Spleen (tissue), 11 donors: ENCODE data around the gene CNTNAP2. TPM values are rescaled to one million over a fixed set of nuclear protein-coding genes. Genes with fewer than 3 reads are reported as not detected.

ENCODE experiments used
- DNase-seq: peaks from one replicate; pipeline ENCODE4 v3.0.0-alpha.2; 2020
- H3K27ac ChIP-seq, 8 donors: fragments of 200-600 bp; sonication (generic) in 7 of 8; 1 replicate in 4 of 8; 2 replicates in 4 of 8; pipeline versions ENCODE4 v1.5.0 to v1.8.0; 2016 to 2021; ENCODE audit warnings: inconsistent platforms in 4 of 8, mild to moderate bottlenecking in 4 of 8, moderate library complexity in 1 of 8
- H3K27me3 ChIP-seq, 7 donors: fragments of 200-600 bp; sonication (generic) in 6 of 7; replicated peaks in 1 of 7; 1 replicate in 4 of 7; 2 replicates in 3 of 7; pipeline versions ENCODE4 v1.5.0 to v1.8.0; 2016 to 2021; ENCODE audit warnings: inconsistent platforms in 3 of 7, mild to moderate bottlenecking in 1 of 7
- H3K36me3 ChIP-seq, 6 donors: fragments of 200-600 bp; sonication (generic) in 5 of 6; 1 replicate in 4 of 6; 2 replicates in 2 of 6; pipeline versions ENCODE4 v1.5.0 to v1.8.0; 2016 to 2021; ENCODE audit warnings: inconsistent platforms in 2 of 6
- H3K4me1 ChIP-seq, 6 donors: fragments of 200-600 bp; sonication (generic) in 5 of 6; 1 replicate in 3 of 6; 2 replicates in 3 of 6; pipeline versions ENCODE4 v1.5.0 to v1.8.0; 2016 to 2021; ENCODE audit warnings: inconsistent platforms in 3 of 6
- H3K4me3 ChIP-seq, 8 donors: fragments of 200-600 bp; sonication (generic) in 7 of 8; 1 replicate in 4 of 8; 2 replicates in 4 of 8; pipeline versions ENCODE4 v1.5.0 to v1.8.0; 2016 to 2021; ENCODE audit warnings: inconsistent platforms in 4 of 8, mild to moderate bottlenecking in 4 of 8, moderate library complexity in 2 of 8
- H3K9me3 ChIP-seq, 8 donors: fragments of 200-600 bp; sonication (generic) in 7 of 8; 1 replicate in 4 of 8; 2 replicates in 4 of 8; pipeline versions ENCODE4 v1.5.0 to v1.8.0; 2016 to 2021; ENCODE audit warnings: inconsistent platforms in 4 of 8
- CTCF ChIP-seq, 11 experiments: fragments of 200-600 bp in 7 of 11; fragments of 450-650 bp in 4 of 11; sonication (generic) in 4 of 11; IDR thresholded peaks in 8 of 11; conservative IDR thresholded peaks in 3 of 11; 1 replicate in 7 of 11; 2 replicates in 4 of 11; pipeline versions ENCODE4 v1.4.0 to v1.8.0; 2016 to 2021; ENCODE audit warnings: antibody characterized with exemption in 11 of 11, inconsistent platforms in 4 of 11, mild to moderate bottlenecking in 1 of 11
- POLR2A ChIP-seq, 3 donors: fragments of 450-650 bp; IDR thresholded peaks; one replicate each; pipeline ENCODE4 v1.5.1; 2017; ENCODE audit warnings: antibody characterized with exemption in 3 of 3, mild to moderate bottlenecking in 1 of 3
- POLR2AphosphoS5 ChIP-seq, 3 donors: sonication (generic); formaldehyde crosslinking; IDR thresholded peaks; one replicate each; pipeline ENCODE4 v1.5.1; 2017; ENCODE audit warnings: antibody characterized with exemption in 3 of 3
- WGBS, 5 donors: extraction: QIAGEN DNeasy Blood & Tissue Kit in 3 of 5; methylation state at CpG; one replicate each; pipeline versions ENCODE4 v1.1.5 to v1.1.7; 2013 to 2018; 5-methylcytosine and 5-hydroxymethylcytosine counted together
- intact Hi-C: fragments of 100-400 bp; cut with DNase I; formaldehyde crosslinking; loops from one replicate; pipeline ENCODE4 v1.15.0; 2023; ENCODE audit warnings: low total_unique reads
- polyA plus RNA-seq, 3 donors: library from polyadenylated mRNA; stranded (reverse); fragments of 200-250 nt; gene quantifications; one replicate each; pipeline ENCODE4 v1.2.1, GENCODE V29; 2013
- total RNA-seq, 7 donors: library from RNA; depleted of rRNA in 3 of 7; stranded (reverse); fragments of >200 nt in 3 of 7; fragmentation: NEBNext Ultra II Directional in 4 of 7; extraction: Animal tissue kit (Norgen Biotek cat#: 25700) in 4 of 7; gene quantifications; one replicate each; pipeline versions ENCODE4 v1.1.0 to v1.2.1, GENCODE V29; 2016 to 2021
- donor health status: healthy with polysubstance abuse.
- donor health status: DM: no; HTN: no; CAD: no; lungs with moderate emphysema.
- donor health status: DM: no; HTN: no; CAD: no.
- donor health status: Bipolar disorder and iron deficiency.
- donor health status: healthy.
- donor health status: DM: no; HTN: no; CAD: no.
- donor health status: DM: yes; HTN: yes; CAD: no.

The CNTNAP2 gene
- total and polyA plus RNA-seq, 10 donors: 0.13 to 2.0 (median 0.82) TPM

GRCh38 chr7:147859486-147859885 lies 1742.9 kb downstream of the CNTNAP2 start:
- no peak overlapping the region for H3K27ac ChIP-seq
- TF ChIP-seq POLR2AphosphoS5 (IDR thresholded peaks at IDR 0.05): no peak
- no peak for TF ChIP-seq CTCF (IDR thresholded peaks at IDR 0.05 in 8 of 11, conservative IDR thresholded peaks at IDR 0.05 in 3 of 11)
- no peak for TF ChIP-seq POLR2A (IDR thresholded peaks at IDR 0.05)
- DNase-seq: no peak
- intact Hi-C loops: no loop called here
- H3K27me3 ChIP-seq: no peaks in the 10 kb centered on the region
- no peak overlapping the region for H3K4me3 ChIP-seq
- H3K4me1 ChIP-seq: no peaks in the 10 kb centered on the region
- H3K9me3 ChIP-seq: peaks cover 0 to 14% (median 3%) of the 10 kb centered on the region in 8 donors
- H3K36me3 ChIP-seq: no peaks in the 10 kb centered on the region

GRCh38 chr7:147861058-147861716 lies 1744.6 kb downstream of the CNTNAP2 start:
- WGBS, 5 donors: 83 to 95% (median 91%) methylated on average over 1 of the region's 1 CpG
- TF ChIP-seq POLR2AphosphoS5 (IDR thresholded peaks at IDR 0.05) (no peak), CTCF (IDR thresholded peaks at IDR 0.05 in 8 of 11, conservative IDR thresholded peaks at IDR 0.05 in 3 of 11) (no peak), POLR2A (IDR thresholded peaks at IDR 0.05) (no peak)
- Histone ChIP-seq H3K9me3 (peaks cover 0 to 14% (median 3%) of the 10 kb centered on the region in 8 donors), H3K4me1 (no peaks in the 10 kb centered on the region), H3K27ac (no peak overlapping the region), H3K4me3 (no peak overlapping the region), H3K27me3 (no peaks in the 10 kb centered on the region), H3K36me3 (no peaks in the 10 kb centered on the region)
- DNase-seq: no peak
- intact Hi-C loops: no loop called here

GRCh38 chr7:147861945-147862344 lies 1745.3 kb downstream of the CNTNAP2 start:
- Histone ChIP-seq H3K4me1 (no peaks in the 10 kb centered on the region), H3K27ac (no peak overlapping the region), H3K4me3 (no peak overlapping the region), H3K27me3 (no peaks in the 10 kb centered on the region), H3K9me3 (peaks cover 0 to 14% (median 3%) of the 10 kb centered on the region in 8 donors), H3K36me3 (no peaks in the 10 kb centered on the region)
- intact Hi-C loops: no loop called here
- 72 to 80% (median 78%) methylated on average over 6 of the region's 6 CpGs for WGBS, 5 donors
- no peak for DNase-seq
- TF ChIP-seq POLR2A (IDR thresholded peaks at IDR 0.05) (no peak), POLR2AphosphoS5 (IDR thresholded peaks at IDR 0.05) (no peak), CTCF (IDR thresholded peaks at IDR 0.05 in 8 of 11, conservative IDR thresholded peaks at IDR 0.05 in 3 of 11) (no peak)

GRCh38 chr7:147869456-147869855 lies 1752.9 kb downstream of the CNTNAP2 start:
- intact Hi-C loops: no loop called here
- no peaks in the 10 kb centered on the region for H3K4me1 ChIP-seq
- H3K36me3 ChIP-seq: no peaks in the 10 kb centered on the region
- 39 to 61% (median 43%) methylated on average over 2 of the region's 2 CpGs for WGBS, 5 donors
- H3K4me3 ChIP-seq: no peak overlapping the region
- H3K27me3 ChIP-seq: no peaks in the 10 kb centered on the region
- H3K9me3 ChIP-seq: peaks cover 0 to 21% (median 0%) of the 10 kb centered on the region in 8 donors
- no peak for DNase-seq
- no peak for TF ChIP-seq POLR2A (IDR thresholded peaks at IDR 0.05)
- TF ChIP-seq POLR2AphosphoS5 (IDR thresholded peaks at IDR 0.05): no peak
- no peak for TF ChIP-seq CTCF (IDR thresholded peaks at IDR 0.05 in 8 of 11, conservative IDR thresholded peaks at IDR 0.05 in 3 of 11)
- H3K27ac ChIP-seq: no peak overlapping the region
